Trophoblast cell (in vitro differentiated cells and primary cell): ENCODE results near the gene TMEM100.

Experiments used
- DNase-seq, 2 donors: peaks; one replicate each; pipeline ENCODE4 v3.0.0-alpha.2; 2016
- H2AFZ ChIP-seq: 2 replicates; pipeline ENCODE4 v1.6.1; 2013; ENCODE audit warnings: low read length, moderate library complexity, mild to moderate bottlenecking; ENCODE audit not compliant: insufficient read depth, poor library complexity
- H2AK5ac ChIP-seq: 2 replicates; pipeline ENCODE4 v1.6.1; 2013; ENCODE audit warnings: mild to moderate bottlenecking, low read length
- H2BK120ac ChIP-seq: 2 replicates; pipeline ENCODE4 v1.6.1; 2013; ENCODE audit warnings: low read length, mild to moderate bottlenecking, moderate library complexity; ENCODE audit not compliant: insufficient read depth, poor library complexity
- H2BK12ac ChIP-seq: 2 replicates; pipeline ENCODE4 v1.6.1; 2013; ENCODE audit warnings: mild to moderate bottlenecking, low read length, moderate library complexity
- H2BK5ac ChIP-seq: 2 replicates; pipeline ENCODE4 v1.6.1; 2013; ENCODE audit warnings: low read length, low read depth, moderate library complexity, mild to moderate bottlenecking; ENCODE audit not compliant: poor library complexity
- H3K14ac ChIP-seq: 2 replicates; pipeline ENCODE4 v1.6.1; 2013; ENCODE audit warnings: mild to moderate bottlenecking, low read length
- H3K18ac ChIP-seq: 2 replicates; pipeline ENCODE4 v1.6.1; 2013; ENCODE audit warnings: mild to moderate bottlenecking, low read length
- H3K23ac ChIP-seq: 2 replicates; pipeline ENCODE4 v1.6.1; 2013; ENCODE audit warnings: low read length
- H3K27ac ChIP-seq: 2 replicates; pipeline ENCODE4 v1.5.1; 2013; ENCODE audit warnings: low read depth, mild to moderate bottlenecking, inconsistent platforms, low read length, moderate library complexity
- H3K27me3 ChIP-seq: 2 replicates; pipeline ENCODE4 v1.6.1; 2013; ENCODE audit warnings: inconsistent platforms, mild to moderate bottlenecking, low read length, moderate library complexity; ENCODE audit not compliant: insufficient read depth
- H3K36me3 ChIP-seq, 2 experiments: 1 replicate in 1 of 2; 2 replicates in 1 of 2; pipeline ENCODE4 v1.6.1; 2013; ENCODE audit warnings: low read length in 2 of 2, mild to moderate bottlenecking in 2 of 2, moderate library complexity in 1 of 2; ENCODE audit not compliant: insufficient read depth in 2 of 2, control insufficient read depth in 1 of 2
- H3K4ac ChIP-seq: 2 replicates; pipeline ENCODE4 v1.6.1; 2013; ENCODE audit warnings: low read depth, mild to moderate bottlenecking, low read length, moderate library complexity
- H3K4me1 ChIP-seq, 2 experiments: 1 replicate in 1 of 2; 2 replicates in 1 of 2; pipeline ENCODE4 v1.6.1; 2013; ENCODE audit warnings: low read length in 2 of 2, mild to moderate bottlenecking in 2 of 2, moderate library complexity in 1 of 2; ENCODE audit not compliant: insufficient read depth in 2 of 2, control insufficient read depth in 1 of 2
- H3K4me2 ChIP-seq: 2 replicates; pipeline ENCODE4 v1.6.1; 2013; ENCODE audit warnings: inconsistent platforms, mild to moderate bottlenecking, low read length, moderate library complexity
- H3K4me3 ChIP-seq: 2 replicates; pipeline ENCODE4 v1.5.1; 2013; ENCODE audit warnings: mild to moderate bottlenecking, low read depth, low read length, inconsistent platforms
- H3K79me1 ChIP-seq: one replicate; pipeline ENCODE4 v1.6.1; 2013; ENCODE audit warnings: low read length
- H3K79me2 ChIP-seq: 2 replicates; pipeline ENCODE4 v1.6.1; 2013; ENCODE audit warnings: low read length, mild to moderate bottlenecking; ENCODE audit not compliant: control insufficient read depth, insufficient read depth, poor library complexity
- H3K9ac ChIP-seq: 2 replicates; pipeline ENCODE4 v1.6.1; 2013; ENCODE audit warnings: mild to moderate bottlenecking, low read length
- H3K9me3 ChIP-seq: 2 replicates; pipeline ENCODE4 v1.6.1; 2013; ENCODE audit warnings: low read depth, mild to moderate bottlenecking, control low read depth, inconsistent platforms, low read length; ENCODE audit not compliant: insufficient read depth
- H4K12ac ChIP-seq: 2 replicates; pipeline ENCODE4 v1.6.1; 2013; ENCODE audit warnings: low read depth, mild to moderate bottlenecking, low read length, moderate library complexity
- H4K8ac ChIP-seq: 2 replicates; pipeline ENCODE4 v1.6.1; 2013; ENCODE audit warnings: low read depth, mild to moderate bottlenecking, low read length, moderate library complexity
- H4K91ac ChIP-seq: one replicate; pipeline ENCODE4 v1.6.1; 2013; ENCODE audit warnings: low read depth, mild to moderate bottlenecking, low read length, moderate library complexity
- WGBS: extraction: QIAGEN DNeasy Blood & Tissue Kit; methylation state at CpG from one replicate; pipeline ENCODE4 v1.1.7; 2013; ENCODE audit warnings: missing lambda C conversion rate; ENCODE audit not compliant: insufficient read length, insufficient coverage; ENCODE audit errors: extremely low coverage; 5-methylcytosine and 5-hydroxymethylcytosine counted together

The TMEM100 gene

DNA sequence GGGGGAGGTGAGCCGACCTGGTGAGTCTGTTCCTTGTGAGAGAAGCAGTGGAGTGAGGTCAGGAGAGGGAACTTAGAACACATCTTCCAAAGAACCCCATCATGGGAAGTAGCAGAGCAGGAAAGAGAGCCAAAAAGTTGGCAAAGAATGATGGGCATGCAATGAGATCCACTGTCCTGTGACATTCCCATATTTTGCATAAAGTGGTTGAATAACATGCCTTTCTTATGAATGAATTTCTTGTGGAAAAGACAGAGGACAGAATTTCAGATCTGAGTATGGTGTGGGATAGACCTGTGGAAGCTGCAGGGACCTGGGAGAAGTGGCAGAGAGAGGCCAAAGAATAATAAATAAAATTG, 41.3 kb downstream of the TMEM100 start:
- no peaks in the 10 kb centered on the region for H3K27me3 ChIP-seq
- no peaks in the 10 kb centered on the region for H3K79me1 ChIP-seq
- no peak overlapping the region for H2BK5ac ChIP-seq
- WGBS: no CpG with 5 or more reads among the region's 1 CpG
- H2AFZ ChIP-seq: no peak overlapping the region
- no peak overlapping the region for H4K8ac ChIP-seq
- H2AK5ac ChIP-seq: no peak overlapping the region
- DNase-seq: no peak
- H3K4ac ChIP-seq: no peak overlapping the region
- H3K9ac ChIP-seq: no peak overlapping the region
- H3K27ac ChIP-seq: no peak overlapping the region
- H3K4me1 ChIP-seq: no peaks in the 10 kb centered on the region
- H2BK12ac ChIP-seq: no peak overlapping the region
- peak overlapping the region; percentile 32 for H3K23ac ChIP-seq
- H3K4me2 ChIP-seq: no peak overlapping the region
- no peak overlapping the region for H3K18ac ChIP-seq
- H4K91ac ChIP-seq: no peak overlapping the region
- H4K12ac ChIP-seq: no peak overlapping the region
- no peak overlapping the region for H2BK120ac ChIP-seq
- no peak overlapping the region for H3K14ac ChIP-seq
- H3K9me3 ChIP-seq: no peaks in the 10 kb centered on the region
- H3K4me3 ChIP-seq: no peak overlapping the region
- no peaks in the 10 kb centered on the region for H3K79me2 ChIP-seq
- H3K36me3 ChIP-seq: no peaks in the 10 kb centered on the region

DNA sequence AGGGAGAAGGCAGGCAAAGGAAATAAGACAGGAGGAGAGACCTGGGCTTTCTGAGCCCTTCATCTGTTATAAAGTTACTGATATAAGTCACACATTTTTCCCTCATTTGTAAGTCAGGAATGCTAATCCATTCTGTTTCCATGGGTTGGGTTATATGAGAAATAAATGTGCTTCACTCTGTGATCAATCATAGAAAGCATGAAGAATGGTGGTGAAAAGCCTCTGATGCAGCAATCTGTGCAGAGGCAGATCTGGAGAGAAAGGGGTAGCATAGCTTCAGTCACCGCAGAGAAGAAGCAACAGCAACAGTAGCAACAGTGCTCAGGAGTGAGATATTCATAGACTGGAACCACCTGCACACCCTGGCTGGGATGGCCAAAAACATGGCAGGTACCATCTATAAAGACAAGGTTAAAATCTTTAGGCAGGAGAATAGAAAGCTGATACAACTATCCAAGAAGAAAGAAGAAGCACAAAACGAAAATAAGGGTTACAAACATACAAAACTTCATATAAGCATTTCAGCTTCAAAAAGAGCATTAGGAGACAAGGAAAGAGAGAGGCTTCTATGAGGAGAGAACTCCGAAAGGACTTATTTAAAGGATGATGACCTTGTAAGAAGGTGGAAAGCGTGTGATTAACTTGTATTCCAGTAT, 41.9 kb downstream of the TMEM100 start:
- no peak overlapping the region for H2BK5ac ChIP-seq
- H3K79me1 ChIP-seq: no peaks in the 10 kb centered on the region
- no peak overlapping the region for H3K18ac ChIP-seq
- no CpG with 5 or more reads among the region's 4 CpGs for WGBS
- no peak overlapping the region for H4K12ac ChIP-seq
- no peaks in the 10 kb centered on the region for H3K9me3 ChIP-seq
- no peaks in the 10 kb centered on the region for H3K27me3 ChIP-seq
- no peak overlapping the region for H3K14ac ChIP-seq
- H4K91ac ChIP-seq: no peak overlapping the region
- no peak overlapping the region for H3K4me2 ChIP-seq
- H3K4ac ChIP-seq: no peak overlapping the region
- H3K4me1 ChIP-seq: no peaks in the 10 kb centered on the region
- H3K36me3 ChIP-seq: no peaks in the 10 kb centered on the region
- no peak overlapping the region for H2BK120ac ChIP-seq
- no peaks in the 10 kb centered on the region for H3K79me2 ChIP-seq
- H2BK12ac ChIP-seq: no peak overlapping the region
- no peak overlapping the region for H3K23ac ChIP-seq
- H3K9ac ChIP-seq: no peak overlapping the region
- no peak overlapping the region for H3K27ac ChIP-seq
- no peak overlapping the region for H3K4me3 ChIP-seq
- H2AFZ ChIP-seq: no peak overlapping the region
- no peak overlapping the region for H4K8ac ChIP-seq
- no peak overlapping the region for H2AK5ac ChIP-seq
- no peak for DNase-seq

DNA sequence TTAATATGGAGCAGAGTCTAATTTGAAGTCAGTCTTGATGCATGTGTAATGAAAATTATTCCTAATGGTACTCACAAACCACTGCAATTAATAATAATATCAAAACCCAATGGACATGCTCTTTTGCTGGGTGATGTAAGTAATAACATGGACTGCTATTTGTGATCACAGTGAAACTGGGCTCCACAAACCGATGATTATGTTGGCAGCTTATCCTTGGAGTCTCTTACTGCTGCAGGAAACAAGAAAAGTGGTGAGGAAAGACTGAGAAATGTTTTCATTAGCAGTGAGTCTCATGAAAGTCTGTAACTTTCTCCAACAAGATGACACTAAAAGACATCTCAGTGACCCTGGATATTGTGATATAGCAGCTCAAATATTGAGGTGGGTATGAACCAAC, 45.2 kb downstream of the TMEM100 start:
- no peak overlapping the region for H2BK120ac ChIP-seq
- no peak overlapping the region for H4K8ac ChIP-seq
- H3K4me3 ChIP-seq: no peak overlapping the region
- no peaks in the 10 kb centered on the region for H3K27me3 ChIP-seq
- no peaks in the 10 kb centered on the region for H3K79me1 ChIP-seq
- H3K9me3 ChIP-seq: no peaks in the 10 kb centered on the region
- no peak overlapping the region for H2AFZ ChIP-seq
- H3K27ac ChIP-seq: no peak overlapping the region
- H2AK5ac ChIP-seq: no peak overlapping the region
- no peaks in the 10 kb centered on the region for H3K79me2 ChIP-seq
- H3K18ac ChIP-seq: no peak overlapping the region
- H3K4me1 ChIP-seq: no peaks in the 10 kb centered on the region
- H3K14ac ChIP-seq: no peak overlapping the region
- no peak overlapping the region for H2BK5ac ChIP-seq
- no peaks in the 10 kb centered on the region for H3K36me3 ChIP-seq
- no CpG with 5 or more reads among the region's 1 CpG for WGBS
- H3K23ac ChIP-seq: no peak overlapping the region
- H3K9ac ChIP-seq: no peak overlapping the region
- H4K12ac ChIP-seq: no peak overlapping the region
- no peak overlapping the region for H3K4me2 ChIP-seq
- no peak overlapping the region for H4K91ac ChIP-seq
- no peak for DNase-seq
- H3K4ac ChIP-seq: no peak overlapping the region
- no peak overlapping the region for H2BK12ac ChIP-seq

DNA sequence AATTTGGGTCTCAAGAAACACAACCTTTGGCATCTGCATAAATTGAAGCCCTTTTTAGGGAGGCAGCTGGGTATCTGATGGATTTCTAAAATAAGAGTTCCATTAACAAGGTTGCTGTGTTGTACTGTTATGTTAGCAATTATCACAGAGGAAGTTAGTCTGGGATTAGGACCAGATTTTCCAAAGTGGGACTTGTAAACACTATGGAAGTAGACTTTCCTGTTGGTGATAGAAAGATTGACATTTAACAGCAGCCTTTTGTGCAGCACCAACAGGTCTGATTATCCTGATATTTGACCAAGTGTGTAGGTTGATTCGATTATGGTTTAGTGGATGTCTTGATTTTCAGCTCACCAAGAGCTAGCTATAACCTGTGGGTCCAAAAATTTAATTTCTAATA, 46.4 kb downstream of the TMEM100 start:
- Histone ChIP-seq H3K9me3 (no peaks in the 10 kb centered on the region), H3K79me2 (no peaks in the 10 kb centered on the region), H2BK12ac (no peak overlapping the region), H4K8ac (no peak overlapping the region), H3K4me2 (no peak overlapping the region), H2AK5ac (no peak overlapping the region), H3K36me3 (no peaks in the 10 kb centered on the region), H3K27me3 (no peaks in the 10 kb centered on the region), H4K91ac (no peak overlapping the region), H3K23ac (no peak overlapping the region), H3K14ac (no peak overlapping the region), H3K4ac (no peak overlapping the region), H2AFZ (no peak overlapping the region), H3K9ac (no peak overlapping the region), H2BK120ac (no peak overlapping the region), H3K4me1 (no peaks in the 10 kb centered on the region), H3K18ac (no peak overlapping the region), H3K79me1 (no peaks in the 10 kb centered on the region), H4K12ac (no peak overlapping the region), H2BK5ac (no peak overlapping the region), H3K27ac (no peak overlapping the region), H3K4me3 (no peak overlapping the region)
- DNase-seq: no peak
- WGBS: no CpG with 5 or more reads among the region's 1 CpG
